B cell (primary cell): ENCODE data around the gene MTHFR. TPM values are rescaled to one million over a fixed set of nuclear protein-coding genes. Genes with fewer than 3 reads are reported as not detected.

ENCODE experiments used
- ATAC-seq: fragments of 200-7000 bp; cut with Tn5 transposase; one replicate; pipeline ENCODE4 v1.10.0; 2021; ENCODE audit warnings: low read depth, mild to moderate bottlenecking, moderate number of reproducible peaks, moderate library complexity
- CTCF ChIA-PET: fragments of 350-600 bp; sonication (Branson Sonifier 250); formaldehyde crosslinking; loops from one replicate; lab custom pipeline; 2021; ENCODE audit warnings: antibody characterized with exemption, inconsistent platforms; lab: Charles Lee
- POLR2A ChIA-PET: fragments of 350-600 bp; sonication (Branson Sonifier 250); formaldehyde crosslinking; loops from one replicate; lab custom pipeline; 2021; ENCODE audit warnings: antibody characterized with exemption; lab: Charles Lee
- DNase-seq: peaks from one replicate; pipeline ENCODE4 v3.0.0; 2013
- H2AFZ ChIP-seq: 2 replicates; pipeline ENCODE4 v1.6.1; 2012; ENCODE audit warnings: mild to moderate bottlenecking, low read depth, low read length; ENCODE audit not compliant: insufficient read depth, poor library complexity, severe bottlenecking
- H3K27ac ChIP-seq, 2 donors: 1 replicate in 1 of 2; 2 replicates in 1 of 2; pipeline ENCODE4 v1.5.1; 2012 to 2013; ENCODE audit warnings: low read length in 2 of 2, mild to moderate bottlenecking in 2 of 2, moderate library complexity in 1 of 2
- H3K27me3 ChIP-seq, 4 experiments: fragments of 200-600 bp in 1 of 4; sonication (generic) in 1 of 4; replicated peaks in 1 of 4; 1 replicate in 2 of 4; 2 replicates in 2 of 4; pipeline versions ENCODE4 v1.6.1 to v1.7.0; 2013 to 2016; ENCODE audit warnings: low read length in 3 of 4, mild to moderate bottlenecking in 2 of 4, mixed read lengths in 1 of 4, moderate library complexity in 1 of 4; ENCODE audit not compliant: insufficient read depth in 4 of 4, control insufficient read depth in 3 of 4; ENCODE audit errors: control extremely low read depth in 1 of 4
- H3K36me3 ChIP-seq, 2 experiments: replicated peaks in 1 of 2; 1 replicate in 1 of 2; 2 replicates in 1 of 2; pipeline versions ENCODE4 v1.6.1 to v1.7.1; 2013; ENCODE audit warnings: low read length in 1 of 2; ENCODE audit not compliant: insufficient read depth in 2 of 2, control insufficient read depth in 1 of 2; ENCODE audit errors: control extremely low read depth in 1 of 2, extremely low read depth in 1 of 2
- H3K4me1 ChIP-seq, 2 donors: fragments of 200-600 bp in 1 of 2; sonication (generic) in 1 of 2; 1 replicate in 1 of 2; 2 replicates in 1 of 2; pipeline versions ENCODE4 v1.5.1 to v1.6.1; 2013 to 2017; ENCODE audit warnings: low read length in 2 of 2; ENCODE audit not compliant: control insufficient read depth in 2 of 2, insufficient read depth in 2 of 2
- H3K4me2 ChIP-seq: replicated peaks from 2 replicates; pipeline ENCODE3; 2012; ENCODE audit warnings: mild to moderate bottlenecking, low read depth, low read length; ENCODE audit not compliant: poor library complexity, severe bottlenecking
- H3K4me3 ChIP-seq, 5 experiments: fragments of 200-600 bp in 1 of 5; sonication (generic) in 1 of 5; 1 replicate in 3 of 5; 2 replicates in 2 of 5; pipeline versions ENCODE4 v1.5.1 to v1.7.0; 2011 to 2016; ENCODE audit warnings: low read length in 4 of 5, mild to moderate bottlenecking in 4 of 5, low read depth in 2 of 5, control low read depth in 1 of 5, moderate library complexity in 1 of 5; ENCODE audit not compliant: insufficient read depth in 1 of 5; ENCODE audit errors: control extremely low read depth in 1 of 5, extremely low read depth in 1 of 5
- H3K79me2 ChIP-seq: fragments of 200-600 bp; sonication (generic); one replicate; pipeline ENCODE4 v1.6.0; 2016; ENCODE audit warnings: low read length; ENCODE audit not compliant: control insufficient read depth, insufficient read depth
- H3K9ac ChIP-seq: fragments of 200-600 bp; sonication (generic); 2 replicates; pipeline ENCODE4 v1.6.1; 2017; ENCODE audit warnings: mild to moderate bottlenecking, low read length, moderate library complexity
- H3K9me3 ChIP-seq, 3 donors: one replicate each; pipeline versions ENCODE4 v1.6.1 to v1.7.1; 2013; ENCODE audit warnings: low read length in 2 of 3; ENCODE audit not compliant: control insufficient read depth in 2 of 3, insufficient read depth in 1 of 3; ENCODE audit errors: control extremely low read depth in 1 of 3
- H4K20me1 ChIP-seq: 2 replicates; pipeline ENCODE4 v1.6.0; 2012; ENCODE audit warnings: mild to moderate bottlenecking, low read length; ENCODE audit not compliant: insufficient read depth, control insufficient read depth, poor library complexity, severe bottlenecking
- H3K27ac Mint-ChIP-seq: one replicate; pipeline ENCODE4 v1.8.0; 2021; ENCODE audit warnings: mixed read lengths
- H3K27me3 Mint-ChIP-seq: one replicate; pipeline ENCODE4 v1.8.0; 2021; ENCODE audit warnings: mixed read lengths
- H3K4me1 Mint-ChIP-seq: one replicate; pipeline ENCODE4 v1.8.0; 2021; ENCODE audit warnings: mixed read lengths
- H3K4me3 Mint-ChIP-seq: one replicate; pipeline ENCODE4 v1.8.0; 2021; ENCODE audit warnings: mixed read lengths
- H3K9me3 Mint-ChIP-seq: one replicate; pipeline ENCODE4 v1.8.0; 2022; ENCODE audit warnings: mixed read lengths; ENCODE audit not compliant: insufficient read depth
- EZH2 ChIP-seq: IDR thresholded peaks from 2 replicates; pipeline ENCODE4 v1.6.1; 2012; ENCODE audit warnings: borderline replicate concordance, low read depth, mild to moderate bottlenecking, moderate library complexity, low read length; ENCODE audit not compliant: insufficient read depth, poor library complexity, severe bottlenecking
- WGBS: methylation state at CpG from one replicate; pipeline ENCODE4 v1.1.5; 2013; ENCODE audit warnings: missing lambda C conversion rate; ENCODE audit not compliant: insufficient coverage; 5-methylcytosine and 5-hydroxymethylcytosine counted together
- intact Hi-C: fragments of 100-400 bp; cut with micrococcal nuclease; formaldehyde crosslinking; loops from one replicate; pipeline ENCODE4 v1.10.0; 2022
- polyA plus RNA-seq: library from polyadenylated mRNA; depleted of rRNA; stranded (reverse); fragments of >200 nt; gene quantifications from 2 replicates; pipeline ENCODE4 v1.2.3, GENCODE V29; 2012
- total RNA-seq, 2 donors: library from RNA; stranded (reverse); fragments of 120-200 nt in 1 of 2; gene quantifications; 1 replicate in 1 of 2; 2 replicates in 1 of 2; pipeline versions ENCODE4 v1.2.3 to v1.2.4, GENCODE V29; 2013 to 2022
- TF ChIP-seq, protein P1 (sequence below): fragments of 200-600 bp; IDR thresholded peaks from one replicate; pipeline ENCODE4 v1.8.0; 2022; ENCODE audit warnings: antibody characterized with exemption, mild to moderate bottlenecking

MTHFR gene
- total and polyA plus RNA-seq, 2 donors (not counting 1 experiment from before 2014, with no cell fraction given), result 35.8 to 114 TPM

DNA sequence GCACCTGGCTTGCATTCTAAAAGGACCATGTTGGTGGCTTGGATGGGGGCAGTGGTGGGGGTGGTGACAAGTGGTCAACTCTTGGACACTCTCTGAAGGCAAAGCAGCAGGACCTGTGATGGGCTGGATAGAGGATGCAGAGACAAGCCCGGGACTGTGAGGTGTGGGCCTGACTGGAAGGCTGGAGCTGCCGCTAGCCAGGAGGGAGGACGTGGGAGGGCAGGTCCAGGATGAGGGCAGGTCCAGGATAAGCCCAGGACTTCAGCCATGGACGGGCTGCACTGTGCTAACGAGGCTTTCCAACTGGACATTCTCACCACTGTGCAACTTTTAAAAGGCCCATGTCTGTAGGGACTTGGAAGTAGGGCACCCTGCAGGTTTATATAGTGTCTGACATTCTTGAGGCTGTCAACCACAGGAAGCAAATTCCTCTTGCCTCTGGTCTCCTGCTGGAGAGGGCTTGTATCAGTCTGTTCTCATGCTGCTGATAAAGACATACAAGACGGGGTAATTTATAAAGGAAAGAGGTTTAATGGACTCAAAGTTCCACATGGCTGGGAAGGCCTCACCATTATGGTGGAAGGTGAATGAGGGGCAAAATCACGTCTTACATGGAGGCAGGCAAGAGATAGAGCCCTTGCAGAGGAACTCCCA, 52.1 kb downstream of the MTHFR start:
- Mint-ChIP-seq H3K4me3 (no peak overlapping the region), H3K9me3 (no peaks in the 10 kb centered on the region), H3K27ac (no peak overlapping the region), H3K4me1 (peaks cover 6% of the 10 kb centered on the region), H3K27me3 (peaks cover 4% of the 10 kb centered on the region)
- Histone ChIP-seq H3K27me3 (no peaks in the 10 kb centered on the region), H2AFZ (no peak overlapping the region), H3K9me3 (no peaks in the 10 kb centered on the region), H4K20me1 (no peaks in the 10 kb centered on the region), H3K4me1 (peaks cover 0 to 4% of the 10 kb centered on the region in 2 donors), H3K36me3 (peaks cover 0 to 6% of the 10 kb centered on the region in 2 experiments), H3K4me3 (no peak overlapping the region), H3K4me2 (no peak overlapping the region), H3K9ac (no peak overlapping the region), H3K27ac (no peak overlapping the region), H3K79me2 (no peaks in the 10 kb centered on the region)
- 87% methylated on average over 5 of the region's 7 CpGs for WGBS
- intact Hi-C loops, result no loop called here
- POLR2A ChIA-PET, result no interaction called here
- CTCF ChIA-PET, result interaction anchor here (1.1 kb wide), 1 partner anchor 716 kb away, joined by 3 read pairs; no protein-coding TSS in a partner anchor
- TF ChIP-seq EZH2, result no peak
- TF ChIP-seq, protein P1, sequence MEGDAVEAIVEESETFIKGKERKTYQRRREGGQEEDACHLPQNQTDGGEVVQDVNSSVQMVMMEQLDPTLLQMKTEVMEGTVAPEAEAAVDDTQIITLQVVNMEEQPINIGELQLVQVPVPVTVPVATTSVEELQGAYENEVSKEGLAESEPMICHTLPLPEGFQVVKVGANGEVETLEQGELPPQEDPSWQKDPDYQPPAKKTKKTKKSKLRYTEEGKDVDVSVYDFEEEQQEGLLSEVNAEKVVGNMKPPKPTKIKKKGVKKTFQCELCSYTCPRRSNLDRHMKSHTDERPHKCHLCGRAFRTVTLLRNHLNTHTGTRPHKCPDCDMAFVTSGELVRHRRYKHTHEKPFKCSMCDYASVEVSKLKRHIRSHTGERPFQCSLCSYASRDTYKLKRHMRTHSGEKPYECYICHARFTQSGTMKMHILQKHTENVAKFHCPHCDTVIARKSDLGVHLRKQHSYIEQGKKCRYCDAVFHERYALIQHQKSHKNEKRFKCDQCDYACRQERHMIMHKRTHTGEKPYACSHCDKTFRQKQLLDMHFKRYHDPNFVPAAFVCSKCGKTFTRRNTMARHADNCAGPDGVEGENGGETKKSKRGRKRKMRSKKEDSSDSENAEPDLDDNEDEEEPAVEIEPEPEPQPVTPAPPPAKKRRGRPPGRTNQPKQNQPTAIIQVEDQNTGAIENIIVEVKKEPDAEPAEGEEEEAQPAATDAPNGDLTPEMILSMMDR, result no peak
- ATAC-seq (no peak), DNase-seq (no peak)

DNA sequence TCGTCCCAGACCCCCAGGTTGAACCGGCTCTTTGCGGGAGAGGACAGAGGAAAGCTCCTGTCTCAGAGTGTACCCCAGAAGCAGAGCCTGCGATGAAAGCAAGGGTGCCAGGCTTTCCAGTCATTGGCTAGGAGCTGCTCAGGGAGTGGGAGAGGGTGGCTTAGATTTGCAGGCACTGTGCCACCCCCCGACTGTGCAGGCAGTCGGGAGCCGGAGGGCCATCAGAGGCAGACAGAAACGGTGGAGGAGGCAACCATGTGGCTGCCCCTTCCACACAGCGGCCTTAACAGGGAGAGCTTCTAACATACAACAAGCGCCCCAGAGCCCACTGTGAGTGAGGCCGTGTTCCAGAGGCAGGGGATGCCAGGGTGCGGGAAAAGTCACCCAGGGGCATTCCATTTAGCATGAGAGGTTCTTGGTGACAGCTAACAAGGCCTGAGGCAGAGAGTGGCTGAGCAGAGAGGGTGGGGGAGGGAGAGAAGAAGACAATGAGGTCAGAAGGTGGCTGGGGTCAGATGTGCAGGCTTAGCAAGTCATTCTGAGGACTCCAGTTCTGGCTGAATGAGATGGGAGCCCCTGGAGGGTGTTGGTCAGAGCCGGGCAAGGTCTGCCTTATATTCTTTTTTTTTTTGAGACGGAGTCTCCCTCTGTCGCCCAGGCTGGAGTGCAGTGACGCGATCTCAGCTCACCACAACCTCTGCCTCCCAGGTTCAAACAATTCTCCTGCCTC, 53.2 kb downstream of the MTHFR start:
- Histone ChIP-seq H4K20me1 (no peaks in the 10 kb centered on the region), H3K36me3 (peaks cover 0 to 14% of the 10 kb centered on the region in 2 experiments), H3K9me3 (no peaks in the 10 kb centered on the region), H3K4me3 (no peak overlapping the region), H3K27me3 (no peaks in the 10 kb centered on the region), H2AFZ (no peak overlapping the region), H3K4me1 (peaks cover 0 to 4% of the 10 kb centered on the region in 2 donors), H3K79me2 (no peaks in the 10 kb centered on the region), H3K4me2 (no peak overlapping the region), H3K9ac (no peak overlapping the region), H3K27ac (no peak overlapping the region)
- ChIA-PET CTCF (no interaction called here), POLR2A (no interaction called here)
- DNase-seq, result no peak
- Mint-ChIP-seq H3K9me3 (no peaks in the 10 kb centered on the region), H3K27me3 (peaks cover 4% of the 10 kb centered on the region), H3K27ac (no peak overlapping the region), H3K4me3 (no peak overlapping the region), H3K4me1 (peaks cover 6% of the 10 kb centered on the region)
- 88% methylated on average over 11 of the region's 17 CpGs for WGBS
- intact Hi-C loops, result no loop called here
- TF ChIP-seq, protein P1, result no peak
- TF ChIP-seq EZH2, result no peak
- ATAC-seq, result no peak
